ENCODE results near the gene DNAJA1. TPM values are rescaled to one million over a fixed set of nuclear protein-coding genes. Genes with fewer than 3 reads are reported as not detected.

DNAJA1 gene
- 95.8 and 216 TPM in 2 replicates for total RNA-seq

GRCh38 chr9:33024966-33025571, at the start of gene DNAJA1:
Gene DNAJA1, plus strand, starts transcription at chr9:33025273. Its CDS starts 1,212 bp downstream, at chr9:33026485.

GRCh38 chr9:33076046-33077004, 51.3 kb downstream of the DNAJA1 start, which contains the start of gene SMU1:
Gene SMU1, minus strand, starts transcription at chr9:33076674. Its CDS starts 66 bp downstream, at chr9:33076608.

Other genes with a start within 250 kb of the DNAJA1 start
- gene TMEM215, start 241.7 kb upstream of the DNAJA1 start, total RNA-seq = not detected in 2 replicates
- 36.4 and 53.5 TPM in 2 replicates for gene APTX, start 23.6 kb upstream of the DNAJA1 start, total RNA-seq
- gene SMU1, start 51.4 kb downstream of the DNAJA1 start, total RNA-seq = 35.8 and 42.2 TPM in 2 replicates
- 37.2 and 51.6 TPM in 2 replicates for gene B4GALT1, start 142.1 kb downstream of the DNAJA1 start, total RNA-seq
- not detected in 2 replicates for gene SPINK4, start 214.9 kb downstream of the DNAJA1 start, total RNA-seq
- gene BAG1, start 239.4 kb downstream of the DNAJA1 start, total RNA-seq = 14.0 and 19.2 TPM in 2 replicates
- 129 and 156 TPM in 2 replicates for gene CHMP5, start 239.8 kb downstream of the DNAJA1 start, total RNA-seq

Data from regular cardiac myocyte (primary cell).